H9 (cell line): ENCODE data around the gene SUN2. TPM values are rescaled to one million over a fixed set of nuclear protein-coding genes. Genes with fewer than 3 reads are reported as not detected.

Experiments
- DNase-seq: peaks from one replicate; pipeline ENCODE4 v3.0.0-alpha.2; 2017
- H2AFZ ChIP-seq: one replicate; pipeline ENCODE4 v1.6.1; 2013; ENCODE audit warnings: mild to moderate bottlenecking, low read length, control low read depth, moderate library complexity
- H2AK5ac ChIP-seq: 2 replicates; pipeline ENCODE4 v1.6.1; 2013; ENCODE audit warnings: low read length, control low read depth, mixed read lengths; ENCODE audit not compliant: insufficient read length
- H2BK120ac ChIP-seq: one replicate; pipeline ENCODE4 v1.6.1; 2013; ENCODE audit warnings: low read depth, mild to moderate bottlenecking, low read length, control low read depth, inconsistent platforms; ENCODE audit not compliant: poor library complexity, severe bottlenecking
- H2BK12ac ChIP-seq: 2 replicates; pipeline ENCODE4 v1.6.1; 2013; ENCODE audit warnings: low read length, control low read depth, mixed read lengths, low read depth; ENCODE audit not compliant: insufficient read length
- H2BK15ac ChIP-seq: 2 replicates; pipeline ENCODE4 v1.6.1; 2013; ENCODE audit warnings: low read depth, low read length, control low read depth
- H2BK20ac ChIP-seq: one replicate; pipeline ENCODE4 v1.6.1; 2013; ENCODE audit warnings: low read depth, mild to moderate bottlenecking, low read length, control low read depth, inconsistent platforms; ENCODE audit not compliant: poor library complexity, severe bottlenecking
- H2BK5ac ChIP-seq: 2 replicates; pipeline ENCODE4 v1.6.1; 2013; ENCODE audit warnings: low read length, control low read depth, mixed read lengths; ENCODE audit not compliant: insufficient read length
- H3K14ac ChIP-seq: 2 replicates; pipeline ENCODE4 v1.6.1; 2013; ENCODE audit warnings: low read length, control low read depth; ENCODE audit not compliant: insufficient read depth
- H3K18ac ChIP-seq: 2 replicates; pipeline ENCODE4 v1.6.1; 2013; ENCODE audit warnings: low read depth, mild to moderate bottlenecking, mixed read lengths, low read length, control low read depth; ENCODE audit not compliant: insufficient read length
- H3K23ac ChIP-seq: 2 replicates; pipeline ENCODE4 v1.6.1; 2013; ENCODE audit warnings: low read length, control low read depth, mixed read lengths, low read depth; ENCODE audit not compliant: insufficient read length
- H3K23me2 ChIP-seq: 2 replicates; pipeline ENCODE4 v1.6.1; 2013; ENCODE audit warnings: low read depth, mild to moderate bottlenecking, mixed read lengths, low read length, control low read depth; ENCODE audit not compliant: insufficient read length, poor library complexity, severe bottlenecking
- H3K27ac ChIP-seq: 2 replicates; pipeline ENCODE4 v1.5.1; 2013; ENCODE audit warnings: low read length, control low read depth, mixed read lengths, low read depth; ENCODE audit not compliant: insufficient read length
- H3K27me3 ChIP-seq: 2 replicates; pipeline ENCODE4 v1.6.1; 2013; ENCODE audit warnings: low read length, control low read depth, inconsistent platforms; ENCODE audit not compliant: insufficient read depth
- H3K4ac ChIP-seq: 2 replicates; pipeline ENCODE4 v1.6.1; 2013; ENCODE audit warnings: low read depth, mild to moderate bottlenecking, control low read depth, inconsistent platforms, low read length, moderate library complexity
- H3K4me1 ChIP-seq: 2 replicates; pipeline ENCODE4 v1.6.1; 2013; ENCODE audit warnings: low read length, control low read depth, inconsistent platforms; ENCODE audit not compliant: insufficient read depth
- H3K4me2 ChIP-seq: 2 replicates; pipeline ENCODE4 v1.6.1; 2013; ENCODE audit warnings: low read length, control low read depth, mixed read lengths; ENCODE audit not compliant: insufficient read length, insufficient read depth
- H3K56ac ChIP-seq: 2 replicates; pipeline ENCODE4 v1.6.1; 2013; ENCODE audit warnings: low read depth, mild to moderate bottlenecking, mixed read lengths, low read length, control low read depth; ENCODE audit not compliant: insufficient read length
- H3K79me1 ChIP-seq: 2 replicates; pipeline ENCODE4 v1.6.1; 2013; ENCODE audit warnings: low read depth, mild to moderate bottlenecking, moderate library complexity, low read length, control low read depth, inconsistent platforms; ENCODE audit not compliant: insufficient read depth, poor library complexity, severe bottlenecking
- H3K79me2 ChIP-seq: 2 replicates; pipeline ENCODE4 v1.6.1; 2013; ENCODE audit warnings: low read length, control low read depth, inconsistent platforms; ENCODE audit not compliant: insufficient read depth
- H3K9ac ChIP-seq: 2 replicates; pipeline ENCODE4 v1.6.1; 2013; ENCODE audit warnings: low read length, control low read depth, mixed read lengths; ENCODE audit not compliant: insufficient read length; ENCODE audit errors: extremely low read depth
- H3K9me3 ChIP-seq: one replicate; pipeline ENCODE4 v1.6.1; 2013; ENCODE audit warnings: low read depth, low read length, inconsistent platforms; ENCODE audit not compliant: control insufficient read depth
- H3T11ph ChIP-seq: one replicate; pipeline ENCODE4 v1.6.1; 2013; ENCODE audit warnings: mild to moderate bottlenecking, low read length, control low read depth, inconsistent platforms
- H4K20me1 ChIP-seq: one replicate; pipeline ENCODE4 v1.6.1; 2013; ENCODE audit not compliant: control insufficient read depth, insufficient read length, insufficient read depth
- H4K5ac ChIP-seq: 2 replicates; pipeline ENCODE4 v1.6.1; 2013; ENCODE audit warnings: low read depth, mild to moderate bottlenecking, mixed read lengths, low read length, control low read depth; ENCODE audit not compliant: insufficient read length
- H4K8ac ChIP-seq: replicated peaks from 2 replicates; pipeline ENCODE4 v1.6.1; 2013; ENCODE audit warnings: low read length, control low read depth, mixed read lengths, low read depth; ENCODE audit not compliant: insufficient read length
- H4K91ac ChIP-seq: 2 replicates; pipeline ENCODE4 v1.6.1; 2013; ENCODE audit warnings: low read depth, mild to moderate bottlenecking, moderate library complexity, mixed read lengths, low read length, control low read depth; ENCODE audit not compliant: insufficient read length
- H3K27ac Mint-ChIP-seq, 3 experiments: 2 replicates in 2 of 3; 3 replicates in 1 of 3; pipeline ENCODE4 v1.8.0; 2020 to 2021; ENCODE audit warnings: mixed read lengths in 3 of 3, mild to moderate bottlenecking in 1 of 3, moderate library complexity in 1 of 3
- H3K27me3 Mint-ChIP-seq: 2 replicates; pipeline ENCODE4 v1.8.0; 2021; ENCODE audit warnings: low read depth, mild to moderate bottlenecking, moderate library complexity, mixed read lengths
- H3K36me3 Mint-ChIP-seq, 3 experiments: 2 replicates in 2 of 3; 3 replicates in 1 of 3; pipeline ENCODE4 v1.8.0; 2020 to 2021; ENCODE audit warnings: low read depth in 3 of 3, mixed read lengths in 3 of 3; ENCODE audit not compliant: insufficient read depth in 1 of 3
- H3K4me1 Mint-ChIP-seq, 2 experiments: 2 replicates each; pipeline ENCODE4 v1.8.0; 2020; ENCODE audit warnings: mixed read lengths in 2 of 2
- H3K4me3 Mint-ChIP-seq, 2 experiments: 2 replicates in 1 of 2; 3 replicates in 1 of 2; pipeline ENCODE4 v1.8.0; 2020 to 2021; ENCODE audit warnings: mild to moderate bottlenecking in 2 of 2, mixed read lengths in 2 of 2, moderate library complexity in 1 of 2
- H3K9me3 Mint-ChIP-seq, 2 experiments: 2 replicates in 1 of 2; 3 replicates in 1 of 2; pipeline ENCODE4 v1.8.0; 2020; ENCODE audit warnings: mild to moderate bottlenecking in 2 of 2, mixed read lengths in 2 of 2, moderate library complexity in 1 of 2
- CTCF ChIP-seq: fragments of 200-600 bp; sonication (generic); conservative IDR thresholded peaks from 3 replicates; pipeline ENCODE4 v1.8.0; 2021; ENCODE audit warnings: antibody characterized with exemption, mild to moderate bottlenecking
- WGBS: extraction: QIAGEN DNeasy Blood & Tissue Kit; methylation state at CpG from one replicate; pipeline ENCODE4 v1.1.7; 2013; ENCODE audit warnings: missing lambda C conversion rate, low lambda C conversion rate, mixed read lengths; ENCODE audit not compliant: insufficient read length; ENCODE audit errors: extremely low coverage; 5-methylcytosine and 5-hydroxymethylcytosine counted together
- total RNA-seq: library from RNA; stranded (reverse); gene quantifications from 2 replicates; pipeline ENCODE4 v1.2.1, GENCODE V29; 2021

Gene SUN2
- total RNA-seq, 1 experiment from 2014 or later, result 12.0 TPM

- H4K91ac ChIP-seq, result no peak overlapping the region
- H4K5ac ChIP-seq, result no peak overlapping the region
- H3T11ph ChIP-seq, result no peak overlapping the region
- Mint-ChIP-seq H3K27ac (no peak overlapping the region), H3K27me3 (no peaks in the 10 kb centered on the region; the same call in 1 of the 2 replicates), H3K36me3 (peaks cover 5 to 75% (median 32%) of the 10 kb centered on the region in 3 experiments; a peak in 6 of 7 replicates), H3K9me3 (no peaks in the 10 kb centered on the region), H3K4me3 (no peak overlapping the region), H3K4me1 (0 out of 4 replicates have a peak, but pooled peaks cover 0 to 3% of the 10 kb centered on the region in 2 experiments)
- no peak overlapping the region; the same call in 1 of the 2 replicates for H3K14ac ChIP-seq
- H2BK120ac ChIP-seq, result no peak overlapping the region
- H2BK20ac ChIP-seq, result no peak overlapping the region
- no peaks in the 10 kb centered on the region for H3K23me2 ChIP-seq
- no peak overlapping the region for H2AFZ ChIP-seq
- no peak overlapping the region for H3K4me2 ChIP-seq
- no peaks in the 10 kb centered on the region for H3K79me2 ChIP-seq
- no peak overlapping the region for H3K18ac ChIP-seq
- no peak for TF ChIP-seq CTCF
- H4K20me1 ChIP-seq, result no peaks in the 10 kb centered on the region
- H2AK5ac ChIP-seq, result no peak overlapping the region
- H4K8ac ChIP-seq, result no peak overlapping the region
- no peak overlapping the region for H2BK15ac ChIP-seq
- H3K79me1 ChIP-seq, result no peaks in the 10 kb centered on the region
- no peak overlapping the region for H3K27ac ChIP-seq
- no peaks in the 10 kb centered on the region for H3K4me1 ChIP-seq
- no CpG with 5 or more reads among the region's 15 CpGs for WGBS
- no peaks in the 10 kb centered on the region for H3K27me3 ChIP-seq
- no peak overlapping the region for H3K4ac ChIP-seq
- H3K23ac ChIP-seq, result no peak overlapping the region
- H2BK5ac ChIP-seq, result no peak overlapping the region
- H3K56ac ChIP-seq, result no peak overlapping the region
- H3K9me3 ChIP-seq, result no peaks in the 10 kb centered on the region
- H3K9ac ChIP-seq, result no peak overlapping the region
- H2BK12ac ChIP-seq, result no peak overlapping the region
- no peak for DNase-seq
Measured at GRCh38 chr22:38735465-38736256, 20.1 kb downstream of the SUN2 start.
